Measurements from ENCODE around the gene MRTFA. TPM values are rescaled to one million over a fixed set of nuclear protein-coding genes. Genes with fewer than 3 reads are reported as not detected.

Gene MRTFA
- total and polyA plus RNA-seq, 2 of the 13 experiments (the other 11 are each of a cell fraction or from before 2014, with no cell fraction given), result 2.4 to 8.2 TPM

GRCh38 chr22:40679249-40679963 lies 42.9 kb upstream of the MRTFA start, which contains the start of gene MCHR1:
Gene MCHR1 (plus strand): TSS chr22:40679484. CDS start chr22:40679653, 169 bp downstream.
- H3K4me3 ChIP-seq (replicated peaks in 1 of 3; ENCODE audit: insufficient read depth in 1 of 3, low read depth in 2 of 3, low read length in 3 of 3), result peak within 1 kb of the TSS; percentile 50 to 70 (median 51)
- peak within 1 kb of the TSS; percentile 94 for H3K4me2 ChIP-seq (ENCODE audit: low read depth, low read length)
- FAIRE-seq (no peak), ATAC-seq (peak; percentile 38), DNase-seq (ENCODE audit: low spot score) (no peak)
- H3K9ac ChIP-seq (ENCODE audit: insufficient read depth, low read depth, low read length), result peak within 1 kb of the TSS; percentile 42; the same call in 1 of the 2 replicates
- no peak within 1 kb of the TSS for H2AFZ ChIP-seq (ENCODE audit: low read length)
- in situ Hi-C loops (cut with HindIII; ENCODE audit: extremely low pct_ligation_motif_present, low pct_unique_long_range_greater_than_20kb), result no loop called here
- ChIA-PET POLR2A (no interaction called here), CTCF (ENCODE audit: low intra/inter-chr PET ratio, low total read pairs) (interaction anchor here (4.3 kb wide), 1 partner anchor 81 kb away, joined by 34 read pairs; no protein-coding TSS in a partner anchor)
- H3K36me3 ChIP-seq (replicated peaks in 1 of 2; ENCODE audit: control insufficient read depth in 1 of 2, insufficient read depth in 2 of 2, low read length in 2 of 2), result no peaks in the 10 kb centered on the region
- peaks cover 54% of the 10 kb centered on the region for H3K4me1 ChIP-seq (ENCODE audit: insufficient read depth, low read length)
- WGBS (ENCODE audit: low lambda C conversion rate), result 33% methylated on average over 5 of the region's 21 CpGs
- peaks cover 0 to 22% of the 10 kb centered on the region in 2 experiments; a peak in 4 of 5 replicates for H3K27me3 ChIP-seq (ENCODE audit: control insufficient read depth in 1 of 2, insufficient read depth in 2 of 2, low read length in 2 of 2)
- no peaks in the 10 kb centered on the region for H4K20me1 ChIP-seq (ENCODE audit: insufficient read depth, low read length)
- BruUV-seq (replicated peaks), result no TSS peak
- H3K27ac ChIP-seq (ENCODE audit: extremely low read length, insufficient read depth, low read length), result no peak within 1 kb of the TSS
- intact Hi-C loops (cut with micrococcal nuclease; ENCODE audit: unreplicated experiment), result no loop called here
- H3K79me2 ChIP-seq (ENCODE audit: insufficient read depth, low read length), result no peaks in the 10 kb centered on the region
- no peaks in the 10 kb centered on the region for H3K9me3 ChIP-seq (ENCODE audit: low read length)
- TF ChIP-seq REXO4 (CRISPR knock-in tag; IDR thresholded peaks at IDR 0.05; ENCODE audit: borderline replicate concordance) (0 out of 2 replicates have a peak, but pooled peaks have one; percentile 33), ZNF652 (CRISPR knock-in tag; IDR thresholded peaks at IDR 0.05; ENCODE audit: borderline replicate concordance, low read depth) (peak; percentile 92), ZNF773 (CRISPR knock-in tag; IDR thresholded peaks at IDR 0.05; ENCODE audit: borderline replicate concordance) (0 out of 2 replicates have a peak, but pooled peaks have one; percentile 26), HNRNPL (IDR thresholded peaks at IDR 0.05; ENCODE audit: low read depth, low read length) (0 out of 2 replicates have a peak, but pooled peaks have one; percentile 12), CAMTA2 (CRISPR knock-in tag; IDR thresholded peaks at IDR 0.05; ENCODE audit: borderline replicate concordance) (0 out of 2 replicates have a peak, but pooled peaks have one; percentile 32), ZNF292 (CRISPR knock-in tag; IDR thresholded peaks at IDR 0.05; ENCODE audit: borderline replicate concordance, low read depth) (peak; percentile 58; the same call in 1 of the 2 replicates), PATZ1 (CRISPR knock-in tag; IDR thresholded peaks at IDR 0.05) (0 out of 2 replicates have a peak, but pooled peaks have one; percentile 13), MTA1 (CRISPR knock-in tag; IDR thresholded peaks at IDR 0.05; ENCODE audit: borderline replicate concordance) (0 out of 2 replicates have a peak, but pooled peaks have one; percentile 13), ZNF512B (CRISPR knock-in tag; IDR thresholded peaks at IDR 0.05; ENCODE audit: borderline replicate concordance) (peak; percentile 54; the same call in 1 of the 2 replicates), ZFP91 (CRISPR knock-in tag; IDR thresholded peaks at IDR 0.05; ENCODE audit: borderline replicate concordance) (peak; percentile 65; the same call in 1 of the 2 replicates), ZNF710 (CRISPR knock-in tag; IDR thresholded peaks at IDR 0.05; ENCODE audit: borderline replicate concordance) (0 out of 2 replicates have a peak, but pooled peaks have one; percentile 31)

Measured in HepG2 (cell line).